Hematopoietic multipotent progenitor cell treated with erythropoietin and hydrocortisone succinate and interleukin-3 and kit ligand, for 6 days (in vitro differentiated cells): ENCODE data around the gene ALOX12B.
A peak's percentile ranks its signal among the peaks of the same experiment; 100 is the strongest.
"Not testable (repeated sequence)": the region's sequence is repeated elsewhere in the genome, so short reads cannot be mapped to it uniquely, and the experiment has no call there.

Source experiments
- DNase-seq: peaks from one replicate; pipeline ENCODE4 v3.0.0-alpha.2; 2015

The ALOX12B gene

GRCh38 chr17:8118769-8119580 lies 31.5 kb upstream of the ALOX12B start:
- peak; percentile 89 for DNase-seq

- DNase-seq = peak; percentile 74
Measured at GRCh38 chr17:8117980-8118768, 30.7 kb upstream of the ALOX12B start, which contains the start of gene ALOXE3. TSS of gene ALOXE3 (minus strand) at chr17:8118514. CDS start at chr17:8117990, 524 bp downstream.

GRCh38 chr17:8117367-8117979 lies 30.0 kb upstream of the ALOX12B start:
- no peak for DNase-seq

- DNase-seq = no peak
Measured at GRCh38 chr17:8116776-8117175, 29.3 kb upstream of the ALOX12B start.

GRCh38 chr17:8110907-8111306 lies 23.4 kb upstream of the ALOX12B start:
- DNase-seq = no peak

- DNase-seq = no peak
Measured at GRCh38 chr17:8110456-8110804, 22.9 kb upstream of the ALOX12B start.

- peak; percentile 82 for DNase-seq
Measured at GRCh38 chr17:8109661-8110455, 22.3 kb upstream of the ALOX12B start.

- DNase-seq = no peak
Measured at GRCh38 chr17:8108972-8109660, 21.6 kb upstream of the ALOX12B start.

- DNase-seq = not testable (repeated sequence)
Measured at GRCh38 chr17:8106980-8107379, 19.5 kb upstream of the ALOX12B start.

- DNase-seq = no peak
Measured at GRCh38 chr17:8105957-8106398, 18.5 kb upstream of the ALOX12B start.

GRCh38 chr17:8104911-8105310 lies 17.4 kb upstream of the ALOX12B start:
- no peak for DNase-seq

GRCh38 chr17:8103549-8103948 lies 16.0 kb upstream of the ALOX12B start:
- no peak for DNase-seq

- DNase-seq = no peak
Measured at GRCh38 chr17:8101721-8102120, 14.2 kb upstream of the ALOX12B start.

GRCh38 chr17:8100763-8101162 lies 13.2 kb upstream of the ALOX12B start:
- no peak for DNase-seq

GRCh38 chr17:8100111-8100510 lies 12.6 kb upstream of the ALOX12B start:
- DNase-seq = no peak

- no peak for DNase-seq
Measured at GRCh38 chr17:8096541-8096940, 9.0 kb upstream of the ALOX12B start.

- no peak for DNase-seq
Measured at GRCh38 chr17:8095361-8095760, 7.8 kb upstream of the ALOX12B start.

- DNase-seq = no peak
Measured at GRCh38 chr17:8091033-8091687, 3.6 kb upstream of the ALOX12B start.

GRCh38 chr17:8089728-8090127 lies 2.2 kb upstream of the ALOX12B start:
- DNase-seq = no peak

GRCh38 chr17:8087952-8088230 lies 375 bp upstream of the ALOX12B start:
- no peak for DNase-seq

- DNase-seq = no peak
Measured at GRCh38 chr17:8084250-8084649, 3.3 kb downstream of the ALOX12B start.

- no peak for DNase-seq
Measured at GRCh38 chr17:8082292-8082691, 5.2 kb downstream of the ALOX12B start.
